ENCODE measurements around the gene SYT6. TPM values are rescaled to one million over a fixed set of nuclear protein-coding genes. Genes with fewer than 3 reads are reported as not detected.

Gene SYT6
- total RNA-seq, 1 experiment from 2014 or later = not detected

DNA sequence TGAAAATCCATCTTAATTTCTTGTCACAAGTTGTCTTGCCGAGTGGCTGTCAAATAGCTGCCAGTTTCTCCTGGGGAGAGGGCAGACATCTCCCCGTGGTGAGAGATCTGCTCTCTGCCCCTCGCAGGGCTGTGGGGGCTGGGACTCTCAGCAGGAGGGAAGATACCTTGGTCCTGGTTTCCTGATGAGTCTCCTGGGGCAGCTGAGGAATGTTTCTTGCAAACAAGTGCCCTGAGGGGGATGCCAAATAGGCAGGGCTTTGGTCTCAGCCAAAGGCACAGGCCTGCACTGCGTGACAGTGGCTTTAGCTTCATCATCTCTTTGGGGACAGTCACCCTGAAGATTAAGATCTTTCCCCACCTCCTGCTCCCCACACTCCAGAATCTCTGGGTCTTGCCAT is 40.9 kb downstream of the SYT6 start:
- TF ChIP-seq CTCF (conservative IDR thresholded peaks at IDR 0.05) = no peak
- no peak for TF ChIP-seq EZH2 (IDR thresholded peaks at IDR 0.05; ENCODE audit: low read depth)
- DNase-seq = peak in 1 of 2 experiments; percentile 96
- ChIA-PET CTCF (no interaction called here), POLR2A (ENCODE audit: unreplicated experiment) (no interaction called here)
- Histone ChIP-seq H3K4me1 (replicated peaks; ENCODE audit: insufficient read depth) (peaks cover 72% of the 10 kb centered on the region), H3K36me3 (ENCODE audit: low read depth) (no peaks in the 10 kb centered on the region), H4K20me1 (ENCODE audit: insufficient read depth) (no peaks in the 10 kb centered on the region), H3K27me3 (ENCODE audit: insufficient read depth, low read depth) (no peaks in the 10 kb centered on the region), H3K9me3 (ENCODE audit: insufficient read depth, low read depth) (no peaks in the 10 kb centered on the region), H3F3A (ENCODE audit: insufficient read depth, low read depth) (peaks cover 41% of the 10 kb centered on the region), H3K79me2 (ENCODE audit: low read depth) (no peaks in the 10 kb centered on the region), H2AFZ (0 out of 2 replicates have a peak overlapping the region, but pooled peaks have one; percentile 18), H3K4me3 (no peak overlapping the region), H3K27ac (peak overlapping the region; percentile 96), H3K4me2 (peak overlapping the region; percentile 75), H3K9me2 (ENCODE audit: insufficient read depth) (no peaks in the 10 kb centered on the region)
- no TSS peak for BruUV-seq (replicated peaks)
- intact Hi-C loops (cut with micrococcal nuclease; ENCODE audit: unreplicated experiment) = no loop called here

DNA sequence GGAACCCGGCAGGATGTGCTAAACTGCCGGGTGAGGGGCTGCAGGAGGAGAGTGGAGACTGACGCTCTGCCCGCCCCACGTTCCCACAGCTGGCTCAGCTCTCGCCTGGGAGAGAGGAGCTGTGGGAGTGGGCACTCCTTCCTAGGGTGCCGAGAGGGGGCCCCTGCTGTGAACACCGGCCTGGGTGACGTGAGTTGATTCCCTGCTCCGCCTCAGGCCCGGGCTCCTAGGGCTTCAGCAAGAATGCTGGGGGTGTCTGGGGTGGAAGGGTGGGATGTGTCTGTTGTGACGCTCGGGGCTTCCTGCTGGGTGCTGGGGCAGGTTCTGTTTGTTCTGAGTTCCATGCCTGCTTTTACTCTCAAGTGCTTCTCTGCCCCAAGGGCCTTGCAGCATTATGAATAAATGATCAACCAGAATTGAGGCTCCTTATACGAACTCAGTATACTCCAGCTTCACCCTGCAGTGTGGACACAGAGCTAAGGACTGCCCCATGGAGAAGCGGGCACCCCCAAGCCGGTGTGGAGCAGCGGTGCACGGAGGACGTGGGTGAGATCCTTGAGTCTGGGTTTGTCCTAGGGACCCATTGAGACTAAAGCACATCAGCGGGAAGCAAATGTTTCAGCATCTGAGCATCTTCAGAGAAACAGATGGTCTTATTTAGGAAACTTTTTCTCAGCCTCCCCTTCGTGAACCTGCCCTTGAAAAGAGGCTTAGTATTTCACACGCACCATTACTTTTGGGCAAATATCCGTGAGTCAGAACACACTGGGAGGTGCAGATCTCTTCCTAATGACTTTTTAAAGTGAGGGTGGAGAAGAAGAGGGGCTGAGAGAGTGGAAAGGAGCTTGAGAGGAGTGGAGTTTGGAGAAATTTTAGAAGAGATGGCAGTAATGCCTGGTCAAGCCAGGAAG is 41.7 kb downstream of the SYT6 start:
- TF ChIP-seq CTCF (conservative IDR thresholded peaks at IDR 0.05) (no peak), EZH2 (IDR thresholded peaks at IDR 0.05; ENCODE audit: low read depth) (no peak)
- ChIA-PET POLR2A (ENCODE audit: unreplicated experiment) (no interaction called here), CTCF (no interaction called here)
- intact Hi-C loops (cut with micrococcal nuclease; ENCODE audit: unreplicated experiment) = no loop called here
- BruUV-seq (replicated peaks) = no TSS peak
- Histone ChIP-seq H3K79me2 (ENCODE audit: low read depth) (no peaks in the 10 kb centered on the region), H3K36me3 (ENCODE audit: low read depth) (no peaks in the 10 kb centered on the region), H3F3A (ENCODE audit: insufficient read depth, low read depth) (peaks cover 41% of the 10 kb centered on the region), H3K9me3 (ENCODE audit: insufficient read depth, low read depth) (no peaks in the 10 kb centered on the region), H2AFZ (0 out of 2 replicates have a peak overlapping the region, but pooled peaks have one; percentile 18), H3K4me2 (peak overlapping the region; percentile 75), H3K27me3 (ENCODE audit: insufficient read depth, low read depth) (no peaks in the 10 kb centered on the region), H3K4me1 (replicated peaks; ENCODE audit: insufficient read depth) (peaks cover 72% of the 10 kb centered on the region), H3K27ac (peak overlapping the region; percentile 96), H4K20me1 (ENCODE audit: insufficient read depth) (no peaks in the 10 kb centered on the region), H3K9me2 (ENCODE audit: insufficient read depth) (no peaks in the 10 kb centered on the region), H3K4me3 (no peak overlapping the region)
- peak in 1 of 2 experiments; percentile 68 for DNase-seq

- no peak overlapping the region for H2AFZ ChIP-seq
- H3K4me3 ChIP-seq = no peak overlapping the region
- DNase-seq = no peak
- H3F3A ChIP-seq (ENCODE audit: insufficient read depth, low read depth) = peaks cover 29% of the 10 kb centered on the region
- no peaks in the 10 kb centered on the region for H3K36me3 ChIP-seq (ENCODE audit: low read depth)
- intact Hi-C loops (cut with micrococcal nuclease; ENCODE audit: unreplicated experiment) = no loop called here
- TF ChIP-seq EZH2 (IDR thresholded peaks at IDR 0.05; ENCODE audit: low read depth) = no peak
- TF ChIP-seq CTCF (conservative IDR thresholded peaks at IDR 0.05) = no peak
- no peaks in the 10 kb centered on the region for H4K20me1 ChIP-seq (ENCODE audit: insufficient read depth)
- H3K9me3 ChIP-seq (ENCODE audit: insufficient read depth, low read depth) = no peaks in the 10 kb centered on the region
- no TSS peak for BruUV-seq (replicated peaks)
- no peak overlapping the region for H3K4me2 ChIP-seq
- H3K27ac ChIP-seq = no peak overlapping the region
- H3K27me3 ChIP-seq (ENCODE audit: insufficient read depth, low read depth) = no peaks in the 10 kb centered on the region
- ChIA-PET CTCF (no interaction called here), POLR2A (ENCODE audit: unreplicated experiment) (no interaction called here)
- no peaks in the 10 kb centered on the region for H3K9me2 ChIP-seq (ENCODE audit: insufficient read depth)
- no peaks in the 10 kb centered on the region for H3K79me2 ChIP-seq (ENCODE audit: low read depth)
- peaks cover 54% of the 10 kb centered on the region for H3K4me1 ChIP-seq (replicated peaks; ENCODE audit: insufficient read depth)
Measured at GRCh38 chr1:114109981-114110380, 43.7 kb downstream of the SYT6 start.
